ENCODE data around the gene IRF2BPL. TPM values are rescaled to one million over a fixed set of nuclear protein-coding genes. Genes with fewer than 3 reads are reported as not detected.

The IRF2BPL gene
- total and polyA plus RNA-seq, 8 donors, result 5.3 to 43.6 (median 21.7) TPM

DNA sequence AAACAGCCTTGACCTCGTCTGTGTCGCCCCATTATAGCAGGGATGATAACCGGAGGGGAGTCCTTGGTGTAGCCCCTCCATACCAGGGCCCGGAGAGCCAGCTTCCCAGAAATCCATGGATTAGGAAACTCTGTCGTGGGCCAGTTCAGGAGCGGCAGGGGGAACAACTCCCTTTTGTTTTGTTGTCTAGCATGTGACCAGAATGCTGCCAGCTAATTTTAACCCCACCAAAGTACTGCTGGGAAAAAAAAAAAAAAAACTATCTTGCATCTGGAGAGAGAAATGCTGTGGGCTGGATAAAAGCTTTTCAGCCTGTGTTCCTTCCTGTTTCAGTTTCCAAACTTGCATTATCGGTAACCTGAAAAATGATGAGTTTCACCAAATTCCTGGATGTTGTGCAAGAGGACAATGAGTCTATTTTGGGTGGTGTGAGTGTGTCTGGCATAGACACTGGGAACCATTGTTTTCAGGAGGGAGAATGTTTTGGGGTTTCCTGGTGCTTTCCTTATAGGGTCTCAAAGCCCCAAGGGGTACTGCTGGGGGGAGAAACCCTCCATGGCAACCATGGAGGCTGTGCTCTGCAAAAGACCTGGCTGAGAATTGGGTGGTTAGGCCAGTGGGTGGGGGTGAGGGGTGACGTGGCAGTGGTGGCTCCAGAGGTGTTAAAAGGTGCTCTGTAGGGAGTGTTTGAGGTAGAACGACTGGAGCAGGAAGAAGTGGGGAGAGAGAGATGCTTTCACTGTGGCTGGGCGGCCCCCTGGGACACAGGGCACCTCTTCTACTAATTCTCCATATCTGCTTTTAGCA lies 14.9 kb upstream of the IRF2BPL start:
- intact Hi-C loops (cut with DNase I; ENCODE audit: low total_unique reads), result no loop called here
- peak; percentile 13 for TF ChIP-seq EP300 (IDR thresholded peaks at IDR 0.05)
- TF ChIP-seq POLR2AphosphoS5 (IDR thresholded peaks at IDR 0.05), result peak; percentile 63 to 91 (median 88)
- TF ChIP-seq POLR2A (IDR thresholded peaks at IDR 0.05), result no peak
- TF ChIP-seq, protein P1, sequence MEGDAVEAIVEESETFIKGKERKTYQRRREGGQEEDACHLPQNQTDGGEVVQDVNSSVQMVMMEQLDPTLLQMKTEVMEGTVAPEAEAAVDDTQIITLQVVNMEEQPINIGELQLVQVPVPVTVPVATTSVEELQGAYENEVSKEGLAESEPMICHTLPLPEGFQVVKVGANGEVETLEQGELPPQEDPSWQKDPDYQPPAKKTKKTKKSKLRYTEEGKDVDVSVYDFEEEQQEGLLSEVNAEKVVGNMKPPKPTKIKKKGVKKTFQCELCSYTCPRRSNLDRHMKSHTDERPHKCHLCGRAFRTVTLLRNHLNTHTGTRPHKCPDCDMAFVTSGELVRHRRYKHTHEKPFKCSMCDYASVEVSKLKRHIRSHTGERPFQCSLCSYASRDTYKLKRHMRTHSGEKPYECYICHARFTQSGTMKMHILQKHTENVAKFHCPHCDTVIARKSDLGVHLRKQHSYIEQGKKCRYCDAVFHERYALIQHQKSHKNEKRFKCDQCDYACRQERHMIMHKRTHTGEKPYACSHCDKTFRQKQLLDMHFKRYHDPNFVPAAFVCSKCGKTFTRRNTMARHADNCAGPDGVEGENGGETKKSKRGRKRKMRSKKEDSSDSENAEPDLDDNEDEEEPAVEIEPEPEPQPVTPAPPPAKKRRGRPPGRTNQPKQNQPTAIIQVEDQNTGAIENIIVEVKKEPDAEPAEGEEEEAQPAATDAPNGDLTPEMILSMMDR (IDR thresholded peaks at IDR 0.05), result no peak
- H3K9me3 ChIP-seq, result no peaks in the 10 kb centered on the region
- WGBS, 5 donors, result 22 to 28% (median 27%) methylated on average over 10 of the region's 10 CpGs
- H3K4me1 ChIP-seq, result peaks cover 75 to 88% (median 83%) of the 10 kb centered on the region in 4 donors
- no peak overlapping the region for H3K4me3 ChIP-seq
- DNase-seq, result peak in 1 of 2 donors; percentile 84
- no peaks in the 10 kb centered on the region for H3K36me3 ChIP-seq
- no peaks in the 10 kb centered on the region for H3K27me3 ChIP-seq
- H3K27ac ChIP-seq, result peak overlapping the region; percentile 89 to 100 (median 98)

DNA sequence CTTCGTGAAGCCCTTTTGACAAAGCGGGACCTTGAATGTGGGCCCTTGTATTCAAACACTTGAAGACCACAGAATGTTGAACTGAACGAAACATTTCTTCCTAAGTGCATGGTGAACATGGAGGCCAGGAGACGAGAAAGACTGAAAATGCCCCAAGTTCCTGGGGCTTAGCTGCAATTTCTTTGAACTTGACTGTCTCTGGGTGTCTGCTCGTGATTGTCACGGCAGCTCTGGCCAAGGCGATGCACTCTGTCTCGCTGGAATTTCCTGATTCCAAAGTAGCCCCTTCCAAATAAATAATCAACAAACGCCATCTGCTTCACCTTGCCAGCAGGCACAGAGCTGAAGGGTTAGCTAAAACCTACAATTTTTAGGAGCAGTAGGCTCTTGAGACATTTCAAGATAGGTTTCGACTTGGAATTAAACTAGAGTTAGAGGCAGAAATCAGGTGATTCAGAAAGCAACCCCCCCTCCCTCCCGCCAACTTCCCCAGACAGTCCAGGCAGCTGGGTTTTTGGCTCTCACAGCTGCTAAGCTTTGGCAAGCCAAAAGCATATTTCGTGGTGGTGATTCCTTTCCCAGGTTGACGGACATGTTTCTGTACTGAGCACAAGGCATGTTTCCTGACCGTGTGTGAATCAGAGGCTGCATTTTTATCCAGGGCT lies 13.5 kb upstream of the IRF2BPL start:
- intact Hi-C loops (cut with DNase I; ENCODE audit: low total_unique reads), result no loop called here
- peak; percentile 52 to 80 for DNase-seq
- H3K27me3 ChIP-seq, result no peaks in the 10 kb centered on the region
- 28 to 39% (median 34%) methylated on average over 14 of the region's 14 CpGs for WGBS, 5 donors
- peaks cover 89 to 99% (median 95%) of the 10 kb centered on the region in 4 donors for H3K4me1 ChIP-seq
- peak overlapping the region; percentile 89 to 100 (median 98) for H3K27ac ChIP-seq
- no peak overlapping the region for H3K4me3 ChIP-seq
- TF ChIP-seq, protein P1 (IDR thresholded peaks at IDR 0.05), result no peak
- no peak for TF ChIP-seq POLR2A (IDR thresholded peaks at IDR 0.05)
- TF ChIP-seq POLR2AphosphoS5 (IDR thresholded peaks at IDR 0.05), result peak; percentile 46 to 82 (median 70)
- TF ChIP-seq EP300 (IDR thresholded peaks at IDR 0.05), result no peak
- H3K36me3 ChIP-seq, result no peaks in the 10 kb centered on the region
- no peaks in the 10 kb centered on the region for H3K9me3 ChIP-seq

DNA sequence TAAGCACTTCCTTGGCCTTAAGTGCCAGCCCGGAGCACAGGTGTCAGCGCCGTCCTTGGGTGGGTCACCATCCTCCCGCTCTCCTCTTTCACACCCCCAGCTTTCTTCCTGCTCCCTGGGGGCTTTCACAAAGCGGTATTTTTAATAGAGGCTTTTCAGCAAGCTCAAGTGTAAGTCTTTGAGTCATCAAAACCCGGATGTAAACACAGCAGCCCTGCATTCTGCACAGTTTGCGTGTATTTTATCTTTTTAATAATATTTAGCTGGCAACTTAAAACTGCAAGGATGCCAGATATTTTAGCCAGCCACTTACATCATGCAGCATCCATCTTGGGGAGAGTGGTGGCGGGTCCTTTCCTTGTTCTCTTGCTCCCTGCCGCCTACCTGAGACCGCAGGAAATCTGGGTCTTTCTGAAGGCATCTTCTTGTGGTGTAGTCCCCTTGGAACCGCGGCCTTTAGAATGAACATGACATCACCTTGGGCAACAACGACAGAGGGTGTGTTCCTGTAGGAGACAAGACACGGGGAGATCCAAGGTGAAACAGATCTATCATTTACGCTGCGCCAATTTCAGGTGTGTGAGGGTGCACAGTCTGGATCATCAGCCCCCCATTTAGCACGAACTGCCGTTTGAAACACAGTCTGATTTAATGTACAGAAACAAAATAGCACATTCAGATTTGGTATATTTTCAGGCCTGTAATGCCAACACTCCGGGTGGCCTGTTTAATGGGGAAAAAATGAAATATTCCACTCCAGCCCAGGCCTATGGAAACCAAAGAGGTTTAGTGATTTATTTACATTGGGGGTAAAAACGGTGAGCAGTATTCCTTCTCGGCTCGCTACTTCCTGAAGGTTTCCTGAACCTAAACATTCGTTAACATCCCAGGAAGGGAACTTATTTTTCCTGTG lies 12.5 kb upstream of the IRF2BPL start:
- intact Hi-C loops (cut with DNase I; ENCODE audit: low total_unique reads), result no loop called here

More for the DNA sequence above, 12.5 kb upstream of the IRF2BPL start:
- no peaks in the 10 kb centered on the region for H3K27me3 ChIP-seq
- H3K4me3 ChIP-seq, result peak overlapping the region in 3 of 4 donors; percentile 11 to 35 (median 26)
- H3K9me3 ChIP-seq, result no peaks in the 10 kb centered on the region
- H3K36me3 ChIP-seq, result no peaks in the 10 kb centered on the region
- 14 to 25% (median 16%) methylated on average over 23 of the region's 23 CpGs for WGBS, 5 donors
- H3K27ac ChIP-seq, result peak overlapping the region; percentile 89 to 100 (median 98)
- DNase-seq, result peak in 1 of 2 donors; percentile 84
- TF ChIP-seq POLR2A (IDR thresholded peaks at IDR 0.05) (no peak), POLR2AphosphoS5 (IDR thresholded peaks at IDR 0.05) (no peak), EP300 (IDR thresholded peaks at IDR 0.05) (no peak)
- TF ChIP-seq, protein P1 (IDR thresholded peaks at IDR 0.05), result no peak
- peaks cover 89 to 99% (median 97%) of the 10 kb centered on the region in 4 donors for H3K4me1 ChIP-seq
